Measurements from ENCODE around the gene TMEM18. TPM values are rescaled to one million over a fixed set of nuclear protein-coding genes. Genes with fewer than 3 reads are reported as not detected.
A peak's percentile ranks its signal among the peaks of the same experiment; 100 is the strongest.

TMEM18 gene
- total RNA-seq, 4 donors from 2014 or later, result 7.3 to 23.7 (median 17.8) TPM

DNA sequence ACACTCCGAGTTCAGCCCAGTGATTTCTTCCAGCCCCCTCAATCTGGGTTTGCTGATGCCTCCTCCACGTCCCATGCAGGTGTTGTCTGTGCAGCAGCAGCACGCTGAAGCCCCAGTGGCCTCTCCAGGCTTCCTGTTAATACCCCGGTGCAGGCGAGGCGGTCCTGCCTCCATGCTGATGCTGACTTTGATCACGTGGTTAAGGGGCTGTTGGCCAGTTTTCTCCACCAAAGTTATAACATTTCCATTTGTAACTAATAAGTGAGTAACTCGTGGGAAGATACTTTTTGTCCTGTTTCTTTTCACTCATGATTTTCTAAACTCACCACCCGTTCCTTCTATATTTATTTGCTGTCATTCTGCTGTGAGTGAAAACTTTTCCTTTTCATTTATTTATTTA is 42.5 kb upstream of the TMEM18 start:
- no peaks in the 10 kb centered on the region for H3K36me3 ChIP-seq
- H3K27ac ChIP-seq, result no peak overlapping the region
- WGBS, 2 donors, result 51 to 59% methylated on average over 6 to 7 of the region's 9 CpGs
- intact Hi-C loops (cut with DNase I), result loop anchor here (10.0 kb wide), 1 partner anchor 825 kb away; no protein-coding TSS in a partner anchor
- H3K27me3 ChIP-seq, result peaks cover 0 to 15% (median 0%) of the 10 kb centered on the region in 4 donors
- DNase-seq, result no peak
- H3K4me3 ChIP-seq, result no peak overlapping the region
- no peak for TF ChIP-seq POLR2A (IDR thresholded peaks at IDR 0.05)
- TF ChIP-seq, protein P1, sequence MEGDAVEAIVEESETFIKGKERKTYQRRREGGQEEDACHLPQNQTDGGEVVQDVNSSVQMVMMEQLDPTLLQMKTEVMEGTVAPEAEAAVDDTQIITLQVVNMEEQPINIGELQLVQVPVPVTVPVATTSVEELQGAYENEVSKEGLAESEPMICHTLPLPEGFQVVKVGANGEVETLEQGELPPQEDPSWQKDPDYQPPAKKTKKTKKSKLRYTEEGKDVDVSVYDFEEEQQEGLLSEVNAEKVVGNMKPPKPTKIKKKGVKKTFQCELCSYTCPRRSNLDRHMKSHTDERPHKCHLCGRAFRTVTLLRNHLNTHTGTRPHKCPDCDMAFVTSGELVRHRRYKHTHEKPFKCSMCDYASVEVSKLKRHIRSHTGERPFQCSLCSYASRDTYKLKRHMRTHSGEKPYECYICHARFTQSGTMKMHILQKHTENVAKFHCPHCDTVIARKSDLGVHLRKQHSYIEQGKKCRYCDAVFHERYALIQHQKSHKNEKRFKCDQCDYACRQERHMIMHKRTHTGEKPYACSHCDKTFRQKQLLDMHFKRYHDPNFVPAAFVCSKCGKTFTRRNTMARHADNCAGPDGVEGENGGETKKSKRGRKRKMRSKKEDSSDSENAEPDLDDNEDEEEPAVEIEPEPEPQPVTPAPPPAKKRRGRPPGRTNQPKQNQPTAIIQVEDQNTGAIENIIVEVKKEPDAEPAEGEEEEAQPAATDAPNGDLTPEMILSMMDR (IDR thresholded peaks at IDR 0.05), result no peak
- H3K4me1 ChIP-seq, result no peaks in the 10 kb centered on the region
- H3K9me3 ChIP-seq, result no peaks in the 10 kb centered on the region

DNA sequence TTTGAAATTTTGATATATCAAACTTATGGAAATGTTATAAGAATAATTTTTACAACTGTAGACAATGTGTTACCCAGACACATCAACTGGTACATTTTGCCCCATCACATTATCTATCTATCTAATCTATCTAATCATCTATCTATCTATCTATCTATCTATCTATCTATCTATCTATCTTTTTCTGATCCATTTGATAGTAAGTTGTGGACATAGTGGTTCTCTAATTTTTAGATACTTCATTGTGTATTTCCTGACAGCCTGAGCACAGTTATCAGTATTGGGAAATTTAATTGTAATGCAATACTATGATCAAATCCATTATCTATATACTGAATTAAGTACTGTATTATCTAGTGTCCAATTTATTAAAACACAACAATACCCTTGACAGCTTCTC is 42.0 kb upstream of the TMEM18 start:
- no peak for DNase-seq
- H3K27me3 ChIP-seq, result peaks cover 0 to 13% (median 0%) of the 10 kb centered on the region in 4 donors
- TF ChIP-seq, protein P1 (IDR thresholded peaks at IDR 0.05), result no peak
- TF ChIP-seq POLR2A (IDR thresholded peaks at IDR 0.05), result no peak
- no peaks in the 10 kb centered on the region for H3K9me3 ChIP-seq
- no peaks in the 10 kb centered on the region for H3K4me1 ChIP-seq
- no peak overlapping the region for H3K27ac ChIP-seq
- H3K36me3 ChIP-seq, result no peaks in the 10 kb centered on the region
- intact Hi-C loops (cut with DNase I), result loop anchor here (10.0 kb wide), 1 partner anchor 826 kb away; no protein-coding TSS in a partner anchor
- H3K4me3 ChIP-seq, result no peak overlapping the region

DNA sequence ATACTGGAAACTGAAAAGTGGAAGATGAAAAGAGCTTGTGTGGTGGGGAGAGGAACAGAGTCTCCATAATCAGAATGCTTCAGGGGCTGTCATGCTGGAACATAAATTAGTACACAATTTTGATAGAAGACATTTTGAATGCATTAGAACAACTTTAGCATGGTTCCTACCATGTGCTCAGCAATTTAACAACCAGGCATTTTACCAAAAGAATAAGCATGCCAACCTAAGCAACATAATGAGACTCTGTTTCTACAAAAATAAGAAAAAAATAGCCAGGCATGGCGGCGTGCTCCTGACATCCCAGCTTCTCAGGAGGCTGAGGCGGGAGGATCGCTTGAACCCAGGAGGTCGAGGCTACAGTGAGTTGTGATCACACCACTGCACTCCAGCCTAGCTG is 40.5 kb upstream of the TMEM18 start:
- H3K4me3 ChIP-seq, result no peak overlapping the region
- no peak for DNase-seq
- H3K36me3 ChIP-seq, result no peaks in the 10 kb centered on the region
- peaks cover 0 to 3% (median 0%) of the 10 kb centered on the region in 4 donors for H3K27me3 ChIP-seq
- intact Hi-C loops (cut with DNase I), result loop anchor here (10.0 kb wide), 1 partner anchor 827 kb away; no protein-coding TSS in a partner anchor
- WGBS, 2 donors, result 86 to 93% methylated on average over 5 of the region's 5 CpGs
- no peaks in the 10 kb centered on the region for H3K9me3 ChIP-seq
- H3K27ac ChIP-seq, result no peak overlapping the region
- TF ChIP-seq POLR2A (IDR thresholded peaks at IDR 0.05), result no peak
- TF ChIP-seq, protein P1 (IDR thresholded peaks at IDR 0.05), result no peak
- no peaks in the 10 kb centered on the region for H3K4me1 ChIP-seq

DNA sequence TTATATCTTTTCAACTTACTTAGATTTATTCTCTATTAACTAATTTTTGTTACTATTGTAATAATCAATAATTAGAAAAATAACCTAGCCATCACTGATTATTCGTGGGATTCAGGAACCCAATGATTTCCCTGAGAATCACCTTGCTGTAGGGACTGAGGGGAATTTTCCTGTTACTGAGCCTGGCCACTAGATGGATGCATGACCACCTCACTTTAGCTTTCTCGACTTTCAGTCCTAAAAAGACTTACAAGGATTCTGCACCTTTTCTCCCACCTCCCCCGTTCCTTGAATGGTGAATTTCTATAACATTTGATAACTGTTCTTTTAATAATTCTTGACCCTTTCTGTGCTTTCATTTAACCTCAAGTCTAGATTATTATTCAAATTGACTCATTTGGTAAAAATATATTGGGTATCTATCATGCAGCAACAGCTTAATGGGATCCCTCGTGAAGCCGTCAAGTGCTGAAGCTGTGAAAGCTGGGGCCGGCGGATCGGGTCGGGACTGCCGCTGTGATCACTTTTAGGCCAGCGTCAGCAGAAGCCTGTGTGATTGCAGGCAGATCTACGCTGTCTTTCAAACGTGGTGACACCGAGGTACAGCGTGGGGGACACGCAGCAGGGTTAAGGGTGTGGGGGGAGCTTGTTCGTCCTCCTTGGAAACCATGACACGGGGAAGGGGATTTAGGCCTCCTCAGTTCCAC is 38.8 kb upstream of the TMEM18 start:
- Histone ChIP-seq H3K9me3 (no peaks in the 10 kb centered on the region), H3K4me1 (no peaks in the 10 kb centered on the region), H3K36me3 (no peaks in the 10 kb centered on the region), H3K4me3 (no peak overlapping the region), H3K27me3 (no peaks in the 10 kb centered on the region), H3K27ac (no peak overlapping the region)
- intact Hi-C loops (cut with DNase I), result loop anchor here (10.0 kb wide), 1 partner anchor 829 kb away; no protein-coding TSS in a partner anchor
- 53 to 66% methylated on average over 16 to 18 of the region's 18 CpGs for WGBS, 2 donors
- TF ChIP-seq, protein P1 (IDR thresholded peaks at IDR 0.05), result peak in 1 of 6 experiments; percentile 22
- no peak for TF ChIP-seq POLR2A (IDR thresholded peaks at IDR 0.05)
- DNase-seq, result no peak

DNA sequence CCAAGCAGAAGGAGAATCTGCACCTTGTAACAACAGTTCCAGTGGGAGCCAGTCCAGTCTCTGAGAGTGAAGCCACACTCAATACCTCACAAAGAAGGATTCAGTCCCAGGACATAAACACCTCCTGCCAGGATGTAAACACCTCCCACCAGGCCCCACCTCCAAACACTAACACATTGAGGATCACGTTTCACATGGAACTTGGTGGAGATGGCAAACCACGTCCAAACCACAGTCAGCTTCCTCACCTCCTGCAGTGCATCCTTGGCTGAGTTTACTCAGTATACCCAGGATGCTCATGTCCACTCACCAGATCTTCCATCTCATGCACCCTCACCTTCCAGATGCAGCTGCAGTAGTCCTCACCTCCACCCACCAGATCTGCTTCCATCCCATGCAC is 37.8 kb upstream of the TMEM18 start:
- TF ChIP-seq POLR2A (IDR thresholded peaks at IDR 0.05), result no peak
- intact Hi-C loops (cut with DNase I), result loop anchor here (10.0 kb wide), 1 partner anchor 830 kb away; no protein-coding TSS in a partner anchor
- Histone ChIP-seq H3K4me1 (no peaks in the 10 kb centered on the region), H3K9me3 (no peaks in the 10 kb centered on the region), H3K27ac (no peak overlapping the region), H3K36me3 (no peaks in the 10 kb centered on the region), H3K4me3 (no peak overlapping the region), H3K27me3 (no peaks in the 10 kb centered on the region)
- 19 to 54% methylated on average over 2 of the region's 2 CpGs for WGBS, 2 donors
- DNase-seq, result no peak
